Erythroblast (primary cell): ENCODE results near the gene CEP85.

Experiments
- GATA1 ChIP-seq: IDR thresholded peaks from 2 replicates; pipeline ENCODE4 v1.6.1; 2011; ENCODE audit warnings: low read depth, mild to moderate bottlenecking, control low read depth, low read length, moderate library complexity
- POLR2A ChIP-seq: IDR thresholded peaks from 2 replicates; pipeline ENCODE4 v1.6.1; 2011; ENCODE audit warnings: mild to moderate bottlenecking, low read length

DNA sequence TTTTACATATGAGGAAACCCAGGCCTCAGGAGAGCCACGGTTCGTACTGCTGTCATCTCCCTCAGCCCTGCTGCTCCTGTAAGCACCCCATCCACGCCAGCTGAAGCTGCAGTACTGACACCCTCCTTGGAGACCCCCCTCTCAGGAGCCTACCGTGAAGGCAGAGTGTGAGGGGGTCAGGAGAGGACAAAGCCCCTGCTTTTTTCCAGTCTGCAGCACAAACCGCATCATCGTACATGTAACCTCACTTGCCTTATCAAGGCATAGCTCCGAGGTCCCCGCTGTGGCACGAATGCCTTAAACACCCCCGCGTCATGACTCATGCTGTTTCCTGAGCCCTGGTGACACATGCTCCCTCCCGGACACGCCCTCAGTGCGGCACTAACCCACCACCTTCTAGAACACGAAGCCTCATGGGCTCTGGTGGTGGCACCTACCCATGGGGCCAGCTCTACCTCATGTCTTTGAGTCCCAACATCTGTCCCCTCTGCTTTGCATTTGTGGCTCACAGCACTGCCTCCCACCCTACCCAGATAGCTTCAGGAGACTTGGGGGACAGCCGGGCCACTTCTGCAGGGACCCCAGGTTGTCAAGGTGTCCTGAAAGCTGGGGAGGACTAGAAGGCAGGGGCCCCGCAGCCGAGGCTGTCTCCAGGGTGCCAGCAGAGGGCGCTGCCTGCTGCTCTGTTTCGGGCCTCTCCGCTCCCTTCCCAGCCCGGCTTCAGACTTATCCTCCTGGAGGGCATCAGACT lies 50.8 kb downstream of the CEP85 start:
- TF ChIP-seq POLR2A = peak; percentile 62
- no peak for TF ChIP-seq GATA1
